ENCODE results near the gene DNASE2.

The DNASE2 gene, protein sequence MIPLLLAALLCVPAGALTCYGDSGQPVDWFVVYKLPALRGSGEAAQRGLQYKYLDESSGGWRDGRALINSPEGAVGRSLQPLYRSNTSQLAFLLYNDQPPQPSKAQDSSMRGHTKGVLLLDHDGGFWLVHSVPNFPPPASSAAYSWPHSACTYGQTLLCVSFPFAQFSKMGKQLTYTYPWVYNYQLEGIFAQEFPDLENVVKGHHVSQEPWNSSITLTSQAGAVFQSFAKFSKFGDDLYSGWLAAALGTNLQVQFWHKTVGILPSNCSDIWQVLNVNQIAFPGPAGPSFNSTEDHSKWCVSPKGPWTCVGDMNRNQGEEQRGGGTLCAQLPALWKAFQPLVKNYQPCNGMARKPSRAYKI

DNA sequence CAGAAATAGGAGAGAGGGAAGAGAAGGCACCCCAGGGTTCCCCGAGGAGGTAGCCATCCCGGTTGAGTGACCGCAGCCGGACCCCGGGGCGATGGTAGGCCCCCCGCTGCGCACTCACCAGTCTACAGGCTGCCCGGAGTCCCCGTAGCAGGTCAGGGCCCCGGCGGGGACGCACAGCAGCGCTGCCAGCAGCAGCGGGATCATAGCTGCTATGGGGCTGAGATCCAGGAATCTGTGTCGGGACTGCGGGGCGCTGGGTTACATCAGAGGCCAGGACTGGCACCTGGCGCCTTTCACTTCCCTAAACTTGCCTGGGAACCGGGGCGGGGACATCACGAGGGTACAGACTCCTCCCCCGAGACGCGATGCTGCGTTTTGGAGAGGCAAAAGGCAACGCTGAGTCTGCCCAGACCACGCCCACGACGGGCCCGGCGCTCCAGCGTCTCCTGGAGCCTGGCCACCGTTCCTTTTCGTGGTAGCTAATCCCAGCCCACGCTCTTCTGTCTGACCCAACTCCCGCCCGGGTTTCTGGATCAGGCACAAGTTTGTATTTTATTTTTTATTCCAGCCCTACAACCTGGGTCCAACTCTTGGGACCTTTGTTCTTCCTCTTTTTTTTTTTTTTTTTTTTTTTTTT, at the start of gene DNASE2:
Gene DNASE2 (minus strand): TSS at position 278 of the 637 bp plus-strand sequence. CDS start 74 bp downstream, at position 204.
- ChIA-PET POLR2A (interaction anchor here (0.7 to 2.9 kb wide), 3 partner anchors 10 to 57 kb away, joined by 3 to 16 read pairs (median 6); partner anchors contain the start of genes CALR and GCDH), CTCF (interaction anchor here (0.8 to 3.0 kb wide), 8 partner anchors 8 to 180 kb away, joined by 3 to 15 read pairs (median 5); no protein-coding TSS in a partner anchor)
- TF ChIP-seq, protein P1, sequence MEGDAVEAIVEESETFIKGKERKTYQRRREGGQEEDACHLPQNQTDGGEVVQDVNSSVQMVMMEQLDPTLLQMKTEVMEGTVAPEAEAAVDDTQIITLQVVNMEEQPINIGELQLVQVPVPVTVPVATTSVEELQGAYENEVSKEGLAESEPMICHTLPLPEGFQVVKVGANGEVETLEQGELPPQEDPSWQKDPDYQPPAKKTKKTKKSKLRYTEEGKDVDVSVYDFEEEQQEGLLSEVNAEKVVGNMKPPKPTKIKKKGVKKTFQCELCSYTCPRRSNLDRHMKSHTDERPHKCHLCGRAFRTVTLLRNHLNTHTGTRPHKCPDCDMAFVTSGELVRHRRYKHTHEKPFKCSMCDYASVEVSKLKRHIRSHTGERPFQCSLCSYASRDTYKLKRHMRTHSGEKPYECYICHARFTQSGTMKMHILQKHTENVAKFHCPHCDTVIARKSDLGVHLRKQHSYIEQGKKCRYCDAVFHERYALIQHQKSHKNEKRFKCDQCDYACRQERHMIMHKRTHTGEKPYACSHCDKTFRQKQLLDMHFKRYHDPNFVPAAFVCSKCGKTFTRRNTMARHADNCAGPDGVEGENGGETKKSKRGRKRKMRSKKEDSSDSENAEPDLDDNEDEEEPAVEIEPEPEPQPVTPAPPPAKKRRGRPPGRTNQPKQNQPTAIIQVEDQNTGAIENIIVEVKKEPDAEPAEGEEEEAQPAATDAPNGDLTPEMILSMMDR (IDR thresholded peaks at IDR 0.05; ENCODE audit: control extremely low read depth, extremely low read depth, low read depth, missing control alignments), result no peak

DNA sequence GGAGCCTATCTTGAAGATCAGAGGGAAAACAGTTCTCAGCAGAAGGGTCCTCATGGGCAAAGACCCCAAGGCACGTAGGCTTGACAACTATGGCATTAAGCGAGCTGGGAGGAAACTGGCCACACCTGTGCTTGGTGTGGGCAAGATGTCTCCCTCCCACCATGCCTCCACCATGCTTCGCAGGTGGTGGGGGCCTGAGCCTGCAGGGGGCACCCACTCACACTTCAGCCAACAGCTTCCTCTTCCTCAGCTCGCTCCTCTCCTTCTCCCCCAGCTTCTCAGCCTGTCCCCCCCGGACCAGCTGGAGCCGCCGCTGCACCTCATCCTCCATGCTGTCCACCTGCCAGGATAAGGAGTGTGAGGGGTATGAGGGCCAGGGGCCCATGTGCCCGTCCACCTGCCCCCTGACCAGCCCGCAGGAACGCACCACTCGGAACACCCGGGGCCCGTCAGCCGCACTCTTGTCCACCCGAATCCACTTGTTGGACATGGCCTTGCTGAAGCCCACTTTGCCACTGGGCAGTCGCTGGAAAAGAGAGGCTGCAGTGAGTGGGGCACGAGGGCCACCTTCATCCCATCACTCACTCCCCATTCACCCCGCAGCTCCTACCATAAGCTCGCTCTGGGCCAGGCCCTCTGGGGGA, 48.9 kb upstream of the DNASE2 start:
- TF ChIP-seq, protein P1 (IDR thresholded peaks at IDR 0.05; ENCODE audit: control extremely low read depth, extremely low read depth, low read depth, missing control alignments), result no peak
- POLR2A ChIA-PET, result no interaction called here
- CTCF ChIA-PET, result interaction anchor here (1.0 to 1.6 kb wide), 4 partner anchors 13 to 35 kb away, joined by 3 to 6 read pairs (median 4); no protein-coding TSS in a partner anchor
- DNase-seq (ENCODE audit: extremely low spot score), result no peak

More for the DNA sequence above, at the start of gene DNASE2:
- DNase-seq (ENCODE audit: extremely low spot score), result peak; percentile 97

DNA sequence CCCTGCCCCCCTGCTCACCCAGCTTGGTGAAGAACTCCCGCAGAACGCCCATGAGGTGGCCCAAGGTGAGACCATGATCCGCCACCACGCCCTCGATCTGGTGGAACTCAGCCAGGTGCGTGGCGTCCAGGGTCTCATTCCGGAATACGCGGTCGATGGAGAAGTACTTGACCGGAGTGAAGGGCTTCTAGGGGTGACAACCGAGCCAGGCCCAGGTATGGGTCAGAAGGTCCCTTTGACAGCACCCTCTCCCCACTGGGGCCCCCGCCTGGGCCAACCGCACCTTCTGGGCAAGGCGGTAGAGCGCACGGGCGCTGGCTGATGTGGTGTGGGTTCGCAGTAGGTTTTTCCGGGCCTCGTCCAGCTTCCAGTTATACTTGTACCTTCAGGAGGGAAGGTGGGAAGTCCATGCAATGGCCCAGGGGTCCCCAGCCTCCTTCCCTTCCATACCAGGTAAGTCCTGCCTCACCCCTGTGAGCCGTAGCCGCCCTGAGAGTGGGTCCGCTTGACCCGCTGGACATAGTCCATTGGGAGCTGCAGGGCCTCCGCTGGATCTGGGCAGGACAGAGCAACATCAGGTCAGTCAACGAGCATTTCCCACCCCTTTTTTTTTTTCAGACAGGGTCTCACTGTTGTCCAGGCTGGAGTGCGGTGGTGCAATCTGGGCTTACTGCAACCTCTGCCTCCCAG, 43.5 kb upstream of the DNASE2 start:
- ChIA-PET POLR2A (interaction anchor here (0.7 to 1.4 kb wide), 2 partner anchors 13 to 1873 kb away, joined by 3 read pairs; no protein-coding TSS in a partner anchor), CTCF (interaction anchor here (1.3 kb wide), 1 partner anchor 40 kb away, joined by 4 read pairs; no protein-coding TSS in a partner anchor)
- no peak for DNase-seq (ENCODE audit: extremely low spot score)
- TF ChIP-seq, protein P1 (IDR thresholded peaks at IDR 0.05; ENCODE audit: control extremely low read depth, extremely low read depth, low read depth, missing control alignments), result no peak

DNA sequence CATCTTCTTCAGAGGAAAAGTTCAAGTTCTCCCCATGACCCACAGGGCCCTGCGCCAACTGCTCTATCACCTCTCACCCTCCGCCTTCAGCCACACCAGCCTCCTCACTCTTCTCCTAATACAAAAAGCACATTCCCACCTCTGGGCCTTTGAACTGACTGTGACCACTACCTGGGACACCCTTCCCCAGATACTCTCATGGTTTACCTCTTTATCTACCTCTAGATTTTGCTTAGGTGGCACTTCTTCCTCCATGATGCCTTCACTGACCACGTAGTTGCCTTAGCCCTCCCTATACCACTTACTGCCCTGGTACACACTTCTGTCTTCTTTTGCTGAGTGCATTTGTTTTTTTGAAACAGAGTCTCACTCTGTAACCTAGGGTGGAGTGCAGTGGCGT, 41.7 kb upstream of the DNASE2 start:
- CTCF ChIA-PET, result no interaction called here
- no peak for DNase-seq (ENCODE audit: extremely low spot score)
- POLR2A ChIA-PET, result no interaction called here
- TF ChIP-seq, protein P1 (IDR thresholded peaks at IDR 0.05; ENCODE audit: control extremely low read depth, extremely low read depth, low read depth, missing control alignments), result no peak

DNA sequence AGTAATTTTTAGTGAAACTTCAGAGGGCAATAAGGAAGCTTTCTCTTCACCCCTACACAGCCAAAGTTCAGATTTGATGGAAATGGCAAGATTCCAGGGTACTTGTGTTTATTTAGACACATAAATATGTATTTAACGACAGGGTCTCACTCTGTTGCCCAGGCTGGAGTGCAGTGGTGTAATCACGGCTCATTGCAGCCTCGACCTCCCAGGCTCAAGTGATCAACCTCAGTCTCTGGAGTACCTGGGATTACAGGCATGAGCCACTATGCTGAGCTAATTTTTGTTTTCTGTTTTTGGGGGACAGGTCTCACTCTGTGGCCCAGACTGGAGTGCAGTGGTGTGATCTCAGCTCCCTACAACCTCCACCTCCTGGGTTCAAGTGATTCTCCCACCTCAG, 39.8 kb upstream of the DNASE2 start:
- no peak for DNase-seq (ENCODE audit: extremely low spot score)
- TF ChIP-seq, protein P1 (IDR thresholded peaks at IDR 0.05; ENCODE audit: control extremely low read depth, extremely low read depth, low read depth, missing control alignments), result no peak
- ChIA-PET CTCF (interaction anchor here (1.1 to 1.5 kb wide), 2 partner anchors 12 to 44 kb away, joined by 3 read pairs; no protein-coding TSS in a partner anchor), POLR2A (interaction anchor here (0.6 to 1.0 kb wide), 2 partner anchors 24 to 25 kb away, joined by 4 read pairs; no protein-coding TSS in a partner anchor)

All from GM10248 (cell line).